GM19043 (cell line): ENCODE measurements around the gene FAM47E.

Source experiments
- ATAC-seq: cut with Tn5 transposase; IDR thresholded peaks from one replicate; pipeline ENCODE4 v1.9.1; 2021; ENCODE audit warnings: low read depth; ENCODE audit not compliant: unreplicated experiment

FAM47E gene, protein sequence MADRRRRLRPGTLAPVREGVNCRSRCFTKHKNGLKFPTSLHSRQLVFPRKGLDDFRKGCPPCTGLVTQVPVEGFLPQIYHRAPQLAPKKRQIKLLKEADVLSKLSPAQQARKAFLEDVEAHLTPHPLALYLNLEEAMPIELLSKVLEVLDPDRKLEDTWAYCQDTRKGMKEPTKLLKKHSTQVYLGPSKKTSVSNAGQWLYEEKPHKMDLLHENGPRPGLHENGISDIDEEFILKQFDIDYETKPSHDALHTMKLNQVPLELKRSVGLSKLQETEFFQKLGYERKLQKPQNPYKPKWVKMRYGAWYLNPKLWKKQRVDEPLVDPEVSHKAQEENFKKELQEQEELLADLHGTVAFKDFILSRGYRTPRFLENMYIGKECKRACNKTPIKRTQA

GRCh38 chr4:76251441-76252270 is at the start of gene FAM47E:
Gene FAM47E, plus strand, starts transcription at chr4:76251721. Its CDS starts 26 bp downstream, at chr4:76251747.
- ATAC-seq, result no peak

DNA sequence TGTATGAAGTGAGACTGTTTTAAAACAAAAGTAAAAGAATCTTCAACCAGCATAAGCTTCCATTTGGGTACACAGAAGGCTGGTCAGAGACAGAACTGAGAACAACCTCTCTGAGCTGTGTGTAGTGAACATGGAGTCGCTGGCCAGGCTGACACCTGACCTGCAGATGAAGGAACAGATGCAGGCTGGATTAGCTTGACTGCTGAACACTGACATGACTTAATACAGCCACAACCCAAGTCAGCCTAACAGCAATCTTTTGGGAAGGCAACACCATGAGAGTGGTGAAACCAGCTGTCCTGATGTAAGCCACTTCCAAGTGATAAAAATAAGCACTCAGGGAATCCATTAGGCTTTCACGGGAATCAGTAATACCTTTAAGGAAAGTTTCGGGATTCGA is 48.0 kb upstream of the FAM47E start:
- no peak for ATAC-seq

DNA sequence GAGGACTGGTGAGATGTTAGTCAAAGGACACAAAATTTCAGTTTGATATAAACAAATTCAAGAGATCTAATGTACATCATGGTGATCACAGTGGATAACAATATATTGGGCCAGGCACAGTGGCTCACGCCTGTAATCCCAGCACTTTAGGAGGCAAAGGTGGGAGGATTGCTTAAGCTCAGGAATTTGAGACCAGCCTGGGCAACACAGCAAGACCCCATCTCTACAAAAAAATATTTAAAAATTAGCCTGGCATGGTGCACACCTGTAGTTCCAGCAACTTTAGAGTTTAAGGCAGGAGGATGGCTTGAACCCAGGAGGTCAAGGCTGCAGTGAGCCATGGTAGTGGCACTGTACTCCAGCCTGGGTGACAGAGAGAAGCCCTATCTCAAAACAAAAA is 46.6 kb upstream of the FAM47E start:
- ATAC-seq, result no peak

DNA sequence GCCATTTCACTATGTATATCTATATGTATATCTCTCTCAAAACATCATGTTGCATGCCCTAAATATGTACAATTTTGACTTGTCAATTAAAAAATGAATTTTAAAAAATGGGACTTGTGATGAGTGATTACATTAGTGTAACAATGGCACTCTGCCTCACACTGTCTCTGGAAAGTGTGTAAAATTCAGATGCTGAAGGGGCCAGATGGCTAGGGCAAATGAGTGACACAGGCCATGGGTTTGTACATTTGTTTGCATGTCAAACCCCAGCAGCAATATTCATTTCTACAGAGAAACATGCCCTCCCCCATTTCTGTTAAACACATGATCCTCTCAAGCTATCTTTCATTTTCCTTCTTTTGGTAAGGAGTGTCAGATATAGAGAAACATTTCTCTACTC is 46.0 kb upstream of the FAM47E start:
- ATAC-seq, result no peak

- no peak for ATAC-seq
These were observed 45.1 kb upstream of the FAM47E start for GRCh38 chr4:76206222-76206942.

GRCh38 chr4:76207549-76207948 is 44.0 kb upstream of the FAM47E start:
- ATAC-seq, result no peak

GRCh38 chr4:76208005-76208765 is 43.3 kb upstream of the FAM47E start:
- no peak for ATAC-seq

DNA sequence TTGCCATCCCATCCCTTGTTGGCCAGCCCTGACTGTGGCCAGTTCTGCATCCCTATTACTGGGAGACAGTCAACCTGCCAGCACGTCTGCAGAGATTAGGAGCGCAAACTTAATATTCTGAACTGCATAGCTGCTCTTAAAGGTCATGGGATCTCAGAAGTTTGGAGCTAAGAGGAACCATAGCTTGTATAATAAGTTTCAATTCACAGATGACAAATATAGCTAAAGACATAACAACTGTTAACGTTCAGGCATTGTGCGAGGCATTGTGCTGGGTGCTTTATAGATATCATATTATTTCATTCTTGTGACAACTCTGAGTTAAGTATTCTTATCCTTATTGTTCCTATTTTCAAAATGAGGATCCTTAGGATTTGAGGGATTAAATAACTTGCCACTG is 41.6 kb upstream of the FAM47E start:
- no peak for ATAC-seq

DNA sequence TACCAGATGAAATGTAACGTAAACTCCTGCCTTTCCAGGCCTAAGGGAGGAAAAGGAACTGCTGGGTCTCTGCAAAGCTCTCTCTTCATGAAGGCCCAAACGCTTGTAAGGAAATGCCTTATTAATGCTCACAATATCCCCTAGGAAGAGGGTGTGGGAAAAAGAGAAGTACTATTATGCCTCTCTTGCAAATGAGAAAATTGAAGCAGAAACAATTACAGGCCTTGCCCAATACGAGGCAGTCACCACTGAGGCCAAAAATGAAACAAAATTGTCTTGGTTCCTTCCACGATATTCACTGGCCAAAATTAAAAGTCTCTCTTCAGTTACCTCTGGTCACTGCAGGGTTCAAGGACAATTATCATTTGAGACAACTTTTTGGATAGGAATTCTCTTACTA is 41.1 kb upstream of the FAM47E start:
- ATAC-seq, result no peak

DNA sequence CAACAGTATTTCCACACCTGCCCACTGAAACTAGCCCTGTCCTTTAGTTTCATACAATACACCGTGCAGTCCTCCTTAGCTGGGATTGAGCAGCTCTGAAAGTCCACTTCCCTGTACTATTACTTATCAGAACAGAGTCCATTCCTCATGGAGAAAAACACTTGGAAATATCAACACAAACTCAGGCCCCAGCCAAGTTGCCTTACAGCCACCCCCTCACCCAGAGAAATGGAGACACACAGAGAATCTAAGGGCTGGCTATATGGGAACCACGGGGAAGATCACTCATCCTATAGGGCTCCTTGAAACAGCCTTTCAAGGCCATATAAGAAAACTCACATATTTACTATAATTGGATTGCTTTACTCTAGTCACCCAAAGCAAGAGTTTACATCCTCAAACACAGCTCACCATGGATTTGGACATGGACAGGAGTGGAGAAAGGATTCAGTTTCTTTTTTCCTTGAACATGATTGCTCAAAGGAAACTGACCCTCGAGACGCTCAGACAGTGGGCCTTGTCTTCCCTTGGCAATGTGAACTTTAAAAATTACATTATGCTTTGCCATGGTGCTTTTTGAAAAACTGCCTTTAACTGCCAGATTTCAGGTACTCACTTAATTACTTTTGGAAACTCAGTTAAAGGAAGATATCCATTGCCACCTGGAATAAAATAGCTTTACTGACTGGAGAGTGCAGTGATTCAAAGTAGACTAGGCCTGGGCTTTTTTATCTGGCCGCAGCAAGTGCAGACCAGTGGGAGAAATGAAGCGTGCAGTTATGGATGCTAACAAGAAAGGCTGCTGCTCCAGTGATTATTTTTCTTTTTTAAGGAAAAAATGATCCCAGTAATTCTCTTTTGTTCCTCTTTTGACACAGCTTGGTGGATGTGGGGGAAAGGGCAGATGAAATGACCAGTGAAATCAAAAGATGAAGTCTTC is 39.5 kb upstream of the FAM47E start:
- no peak for ATAC-seq

GRCh38 chr4:76212851-76213414 is 38.6 kb upstream of the FAM47E start:
- no peak for ATAC-seq

- ATAC-seq, result peak; percentile 60
These were observed 37.9 kb upstream of the FAM47E start, which contains the start of gene SCARB2 for GRCh38 chr4:76213415-76214176. Gene SCARB2, minus strand, starts transcription at chr4:76213824. Its CDS starts 281 bp downstream, at chr4:76213543.

GRCh38 chr4:76214177-76214675 is 37.3 kb upstream of the FAM47E start:
- peak; percentile 1 for ATAC-seq

- no peak for ATAC-seq
These were observed 36.4 kb upstream of the FAM47E start for GRCh38 chr4:76215077-76215476.

- no peak for ATAC-seq
These were observed 35.0 kb upstream of the FAM47E start for GRCh38 chr4:76216524-76216923.

GRCh38 chr4:76216975-76217814 is 34.3 kb upstream of the FAM47E start:
- no peak for ATAC-seq
